CD4-positive, alpha-beta T cell treated with Interferon gamma for 1 hour (primary cell): Measurements from ENCODE around the gene REPS1.
"Not testable (repeated sequence)": the region's sequence is repeated elsewhere in the genome, so short reads cannot be mapped to it uniquely, and the experiment has no call there.

Source experiments
- DNase-seq: peaks from one replicate; pipeline ENCODE4 v3.0.0-alpha.2; 2020

The REPS1 gene, protein sequence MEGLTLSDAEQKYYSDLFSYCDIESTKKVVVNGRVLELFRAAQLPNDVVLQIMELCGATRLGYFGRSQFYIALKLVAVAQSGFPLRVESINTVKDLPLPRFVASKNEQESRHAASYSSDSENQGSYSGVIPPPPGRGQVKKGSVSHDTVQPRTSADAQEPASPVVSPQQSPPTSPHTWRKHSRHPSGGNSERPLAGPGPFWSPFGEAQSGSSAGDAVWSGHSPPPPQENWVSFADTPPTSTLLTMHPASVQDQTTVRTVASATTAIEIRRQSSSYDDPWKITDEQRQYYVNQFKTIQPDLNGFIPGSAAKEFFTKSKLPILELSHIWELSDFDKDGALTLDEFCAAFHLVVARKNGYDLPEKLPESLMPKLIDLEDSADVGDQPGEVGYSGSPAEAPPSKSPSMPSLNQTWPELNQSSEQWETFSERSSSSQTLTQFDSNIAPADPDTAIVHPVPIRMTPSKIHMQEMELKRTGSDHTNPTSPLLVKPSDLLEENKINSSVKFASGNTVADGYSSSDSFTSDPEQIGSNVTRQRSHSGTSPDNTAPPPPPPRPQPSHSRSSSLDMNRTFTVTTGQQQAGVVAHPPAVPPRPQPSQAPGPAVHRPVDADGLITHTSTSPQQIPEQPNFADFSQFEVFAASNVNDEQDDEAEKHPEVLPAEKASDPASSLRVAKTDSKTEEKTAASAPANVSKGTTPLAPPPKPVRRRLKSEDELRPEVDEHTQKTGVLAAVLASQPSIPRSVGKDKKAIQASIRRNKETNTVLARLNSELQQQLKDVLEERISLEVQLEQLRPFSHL

DNA sequence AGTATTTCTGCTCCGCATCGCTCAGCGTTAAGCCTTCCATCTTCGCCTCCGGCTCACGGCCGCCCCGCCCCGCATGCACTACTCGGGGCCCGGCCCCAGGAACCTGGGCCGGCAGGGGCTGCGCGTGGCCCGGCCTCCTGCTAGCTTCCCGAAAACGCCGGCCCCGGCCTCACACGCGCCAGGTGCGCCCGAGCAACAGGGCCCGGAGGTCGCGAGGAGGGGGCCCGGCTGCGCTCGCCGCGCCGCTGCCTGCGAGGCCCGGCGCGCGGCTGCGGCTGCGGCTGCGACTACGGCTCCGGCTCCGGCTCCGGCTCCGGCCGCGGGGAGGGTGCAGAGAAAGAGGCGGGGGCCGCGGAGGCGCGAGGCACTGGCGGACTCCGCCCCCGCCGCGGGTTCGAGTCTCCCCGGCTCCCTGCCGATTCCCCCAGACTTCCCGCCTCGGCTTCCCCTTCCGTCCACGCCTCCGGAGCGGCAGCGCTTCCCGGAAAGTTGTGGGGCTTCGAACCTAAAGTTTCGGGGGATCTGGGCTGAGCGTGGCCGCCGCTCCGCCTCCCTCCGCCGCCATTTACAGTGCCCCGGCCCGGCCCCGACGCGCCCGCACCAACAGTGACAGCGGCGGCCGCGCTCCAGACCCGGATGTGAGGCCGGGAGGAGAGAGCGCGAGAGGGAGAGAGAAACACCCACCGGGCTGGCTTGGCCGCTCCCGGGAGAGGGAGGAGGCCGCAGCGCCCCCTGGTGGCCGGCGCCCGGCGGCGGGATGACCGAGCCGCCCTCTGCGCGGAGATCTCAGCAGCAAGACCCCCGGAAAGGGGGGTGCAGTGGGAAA lies at the start of gene REPS1:
REPS1 (minus strand) TSS at position 611 of the 826 bp plus-strand sequence; CDS start at position 40, 571 bp downstream.
- DNase-seq: peak; percentile 88

GRCh38 chr6:139037490-139037889 lies 49.4 kb upstream of the REPS1 start:
- DNase-seq: no peak

GRCh38 chr6:139030228-139030963 lies 42.3 kb upstream of the REPS1 start:
- peak; percentile 13 for DNase-seq

- peak; percentile 9 for DNase-seq
These were observed 41.6 kb upstream of the REPS1 start for GRCh38 chr6:139029470-139030227.

GRCh38 chr6:139028658-139029469 lies 40.8 kb upstream of the REPS1 start, which contains the start of gene ABRACL:
ABRACL (plus strand) TSS chr6:139028745; CDS start chr6:139034161, 5,416 bp downstream.
- peak; percentile 60 for DNase-seq

DNA sequence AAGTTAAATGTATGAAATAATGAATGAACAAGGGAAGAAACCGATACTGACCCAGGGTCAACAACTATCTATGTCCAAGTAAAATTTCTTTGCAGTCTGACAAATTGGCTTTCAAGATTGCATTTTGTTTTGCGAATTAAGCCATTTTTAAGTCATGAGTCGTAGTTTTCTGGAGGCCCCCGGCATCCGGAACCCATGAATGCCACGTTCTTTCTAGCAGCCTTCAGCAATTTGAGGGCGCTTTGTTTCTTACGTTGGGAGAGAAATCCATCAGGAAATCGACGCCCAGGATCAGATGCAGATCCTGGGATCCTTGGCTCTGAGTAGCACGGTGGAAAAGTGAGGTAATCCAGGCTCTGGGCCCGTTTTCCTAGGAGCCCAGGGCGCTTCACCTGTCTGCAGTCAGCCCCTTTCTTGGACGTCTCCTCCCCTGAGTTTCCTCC lies 40.2 kb upstream of the REPS1 start:
- DNase-seq: no peak

GRCh38 chr6:139027620-139028182 lies 39.6 kb upstream of the REPS1 start:
- DNase-seq: peak; percentile 8

DNA sequence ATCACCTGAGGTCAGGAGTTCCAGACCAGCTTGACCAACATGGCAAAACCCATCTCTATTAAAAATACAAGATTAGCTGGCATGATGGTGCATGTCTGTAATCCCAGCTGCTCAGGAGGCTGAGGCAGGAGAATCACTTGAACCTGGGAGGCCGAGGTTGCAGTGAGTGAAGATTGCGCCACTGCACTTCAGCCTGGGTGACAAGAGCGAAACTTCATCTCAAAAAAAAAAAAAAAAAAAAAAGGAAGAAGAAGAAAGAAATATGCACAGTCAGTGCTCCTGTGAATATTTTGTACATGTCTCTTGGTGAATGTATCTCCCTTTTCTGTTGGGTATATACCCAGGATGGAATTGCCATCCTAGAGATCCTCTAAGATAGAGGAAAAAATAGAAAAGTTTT lies 37.4 kb upstream of the REPS1 start:
- not testable (repeated sequence) for DNase-seq

GRCh38 chr6:139020689-139021088 lies 32.6 kb upstream of the REPS1 start:
- no peak for DNase-seq

GRCh38 chr6:139019722-139020121 lies 31.7 kb upstream of the REPS1 start:
- DNase-seq: no peak

DNA sequence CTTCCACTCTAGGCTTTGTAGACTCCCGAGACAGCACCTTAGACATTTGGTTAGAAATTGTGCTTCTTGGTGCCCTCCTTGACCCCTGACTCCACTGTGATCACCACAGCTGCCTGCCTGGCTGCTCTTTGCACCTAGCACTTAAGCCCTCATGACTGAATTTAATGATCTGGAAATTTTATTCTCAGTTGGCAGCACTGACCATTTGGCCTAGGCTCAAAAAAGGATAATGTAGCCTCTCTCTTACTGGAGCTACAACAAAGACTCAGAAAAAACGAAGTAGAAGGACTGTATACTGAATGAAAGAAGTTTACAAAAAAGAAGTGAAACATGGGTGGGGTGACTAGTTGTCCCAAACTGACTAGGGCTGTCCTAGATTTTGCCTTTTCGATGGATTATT lies 29.2 kb upstream of the REPS1 start:
- no peak for DNase-seq

- no peak for DNase-seq
These were observed 28.5 kb upstream of the REPS1 start for GRCh38 chr6:139016337-139017213.

GRCh38 chr6:139014945-139015344 lies 26.9 kb upstream of the REPS1 start:
- DNase-seq: no peak

DNA sequence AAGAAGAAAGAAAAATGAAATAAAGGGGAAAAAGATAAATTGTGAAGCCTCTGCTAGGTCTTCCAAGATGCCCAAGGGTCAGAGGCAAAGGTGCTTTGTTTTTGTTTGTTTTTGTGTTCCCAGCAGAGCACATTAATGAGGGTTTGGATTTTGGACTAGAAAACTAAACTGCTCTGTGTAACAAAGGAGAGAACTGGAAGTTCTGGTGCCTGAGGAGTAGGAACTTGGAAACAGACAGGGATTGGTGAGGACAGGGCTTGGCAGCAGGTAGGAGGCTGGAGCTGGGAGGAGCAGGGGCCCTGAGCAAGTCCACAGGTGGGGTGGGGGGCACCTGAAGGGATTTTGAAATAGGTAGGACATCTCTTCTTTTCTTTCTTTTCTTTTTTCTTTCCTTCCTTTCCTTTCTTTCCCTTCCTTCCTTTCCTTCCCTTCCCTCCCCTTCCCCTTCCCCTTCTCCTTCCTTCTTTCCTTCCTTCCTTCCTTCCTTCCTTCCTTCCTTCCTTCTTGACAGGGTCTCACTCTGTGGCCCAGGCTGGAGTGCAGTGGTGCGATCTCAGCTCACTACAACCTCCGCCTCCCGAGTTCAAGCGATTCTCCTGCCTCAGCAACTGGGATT lies 25.2 kb upstream of the REPS1 start:
- DNase-seq: no peak

DNA sequence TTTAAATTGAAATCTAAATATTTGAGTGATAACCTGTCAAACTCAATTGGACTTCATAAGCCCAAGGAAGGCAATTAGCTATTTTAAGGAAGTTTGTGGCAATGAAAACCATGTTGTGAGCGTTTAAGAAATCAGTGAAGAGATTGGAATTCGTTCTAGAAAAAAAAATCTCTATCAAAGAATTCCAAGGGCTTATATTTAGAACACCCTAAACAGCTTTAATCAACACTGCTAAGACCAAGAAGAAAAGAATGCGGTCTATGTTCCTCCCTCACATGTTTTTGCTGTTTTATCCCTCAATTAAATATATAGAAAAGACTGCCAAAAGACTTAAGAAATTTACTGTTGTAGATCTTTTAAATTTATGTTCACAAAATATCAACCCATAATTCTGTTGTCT lies 23.9 kb upstream of the REPS1 start:
- DNase-seq: no peak

DNA sequence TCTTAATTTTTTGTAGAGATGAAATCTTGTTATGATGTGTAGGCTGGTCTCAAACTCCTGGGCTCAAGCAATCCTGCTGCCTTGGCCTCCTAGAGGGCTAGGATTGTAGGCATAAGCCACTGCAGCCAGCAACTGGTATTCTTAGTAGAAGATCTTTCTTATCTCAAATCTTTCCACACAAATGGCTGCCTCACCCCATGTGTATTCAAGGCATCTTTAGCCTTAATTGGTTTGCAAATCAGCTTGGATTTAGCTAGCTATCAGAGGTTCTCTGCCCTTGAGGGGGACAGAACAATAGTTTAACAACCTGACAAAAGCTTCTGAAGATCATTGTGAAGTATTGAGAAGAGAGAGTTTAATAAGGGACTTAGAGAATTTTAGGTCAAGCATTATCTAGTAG lies 22.6 kb upstream of the REPS1 start:
- no peak for DNase-seq

- DNase-seq: no peak
These were observed 20.1 kb upstream of the REPS1 start for GRCh38 chr6:139008117-139008516.

DNA sequence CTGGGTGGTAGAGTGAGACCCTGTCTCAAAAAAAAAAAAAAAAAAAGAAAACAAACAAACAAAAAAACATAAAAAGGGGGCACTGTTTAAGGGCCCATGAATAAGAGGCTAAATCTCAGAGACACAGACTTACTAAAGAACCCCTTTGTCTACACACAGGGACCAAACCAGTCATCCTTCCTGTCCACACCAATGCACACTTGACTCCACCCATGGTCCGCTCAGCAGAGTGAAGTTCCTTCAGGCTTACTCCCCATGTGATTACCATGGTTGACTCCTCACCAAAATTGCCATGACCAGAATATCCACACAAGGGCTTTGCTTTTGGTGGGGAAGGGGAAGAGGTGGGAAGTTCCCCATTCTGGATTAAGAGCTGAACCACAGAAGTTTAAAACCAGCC lies 19.4 kb upstream of the REPS1 start:
- DNase-seq: no peak

GRCh38 chr6:139006477-139006876 lies 18.4 kb upstream of the REPS1 start:
- no peak for DNase-seq
